Keratinocyte (primary cell): ENCODE results near the gene MED27. TPM values are rescaled to one million over a fixed set of nuclear protein-coding genes. Genes with fewer than 3 reads are reported as not detected.

Source experiments
- DNase-seq: peaks from one replicate; pipeline ENCODE4 v3.0.0-alpha.2; 2011; ENCODE audit warnings: low read depth, missing footprints, low spot score
- FAIRE-seq: peaks from 2 replicates; lab custom pipeline; 2011; peaks lifted over from hg19 to GRCh38; lab: Jason Lieb, UNC
- H2AFZ ChIP-seq: 2 replicates; pipeline ENCODE4 v1.6.0; 2012; ENCODE audit warnings: low read length, control low read depth, inconsistent platforms; ENCODE audit not compliant: control insufficient read depth
- H3K27ac ChIP-seq: 2 replicates; pipeline ENCODE4 v1.5.1; 2011; ENCODE audit warnings: low read length; ENCODE audit not compliant: control insufficient read depth, insufficient read depth
- H3K27me3 ChIP-seq: 3 replicates; pipeline ENCODE4 v1.6.0; 2011; ENCODE audit warnings: low read length; ENCODE audit not compliant: control insufficient read depth, insufficient read depth; ENCODE audit errors: extremely low read depth
- H3K36me3 ChIP-seq, 2 experiments: 2 replicates in 1 of 2; 3 replicates in 1 of 2; pipeline ENCODE4 v1.5.1; 2011; ENCODE audit warnings: low read length in 2 of 2, mild to moderate bottlenecking in 1 of 2; ENCODE audit not compliant: control insufficient read depth in 2 of 2, insufficient read depth in 2 of 2; ENCODE audit errors: extremely low read depth in 1 of 2
- H3K4me1 ChIP-seq: 3 replicates; pipeline ENCODE4 v1.5.1; 2011; ENCODE audit warnings: low read length; ENCODE audit not compliant: control insufficient read depth, insufficient read depth; ENCODE audit errors: extremely low read depth
- H3K4me2 ChIP-seq: 3 replicates; pipeline ENCODE4 v1.6.0; 2011; ENCODE audit warnings: low read depth, low read length; ENCODE audit not compliant: control insufficient read depth, insufficient read depth; ENCODE audit errors: extremely low read depth
- H3K4me3 ChIP-seq, 3 experiments: fragments of 200-600 bp in 1 of 3; sonication (generic) in 1 of 3; 2 replicates in 2 of 3; 3 replicates in 1 of 3; pipeline ENCODE4 v1.5.1; 2011 to 2016; ENCODE audit warnings: low read length in 3 of 3, mild to moderate bottlenecking in 3 of 3, control low read depth in 2 of 3, inconsistent platforms in 1 of 3, low read depth in 1 of 3, mixed read lengths in 1 of 3, mixed run types in 1 of 3, moderate library complexity in 1 of 3; ENCODE audit not compliant: control insufficient read depth in 2 of 3, insufficient read depth in 2 of 3; ENCODE audit errors: extremely low read depth in 1 of 3
- H3K79me2 ChIP-seq: 2 replicates; pipeline ENCODE4 v1.6.0; 2012; ENCODE audit warnings: low read length; ENCODE audit not compliant: control insufficient read depth, insufficient read depth
- H3K9ac ChIP-seq: 3 replicates; pipeline ENCODE4 v1.6.0; 2011; ENCODE audit warnings: low read length; ENCODE audit not compliant: control insufficient read depth, insufficient read depth; ENCODE audit errors: extremely low read depth
- H3K9me1 ChIP-seq: 3 replicates; pipeline ENCODE4 v1.6.0; 2011; ENCODE audit warnings: low read length; ENCODE audit not compliant: control insufficient read depth, insufficient read depth; ENCODE audit errors: extremely low read depth
- H3K9me3 ChIP-seq: 2 replicates; pipeline ENCODE4 v1.5.1; 2012; ENCODE audit warnings: low read depth, low read length; ENCODE audit not compliant: control insufficient read depth
- H4K20me1 ChIP-seq: 3 replicates; pipeline ENCODE4 v1.6.0; 2011; ENCODE audit warnings: low read length; ENCODE audit not compliant: control insufficient read depth, insufficient read depth; ENCODE audit errors: extremely low read depth
- EZH2 ChIP-seq: IDR thresholded peaks from one replicate; pipeline ENCODE4 v1.6.1; 2012; ENCODE audit warnings: inconsistent platforms, mild to moderate bottlenecking, low read length, moderate library complexity
- dilution Hi-C: fragments of 300-500 bp; cut with MboI; formaldehyde crosslinking; loops from one replicate; pipeline ENCODE4 v1.7.0; 2020; ENCODE audit warnings: low sequenced_read_pairs; ENCODE audit not compliant: extremely low pct_ligation_motif_present
- polyA plus RNA-seq, 5 experiments: library from polyadenylated mRNA; depleted of rRNA in 3 of 5; stranded (reverse) in 3 of 5; stranded (forward) in 1 of 5; unstranded in 1 of 5; fragments of >200 nt; gene quantifications; 1 replicate in 1 of 5; 2 replicates in 3 of 5; 3 replicates in 1 of 5; pipeline versions ENCODE4 v1.2.1 to v1.2.3, GENCODE V29; 2011 to 2012; ENCODE audit warnings: missing spikeins in 2 of 5, low read depth in 1 of 5, low replicate concordance in 1 of 5
- TF ChIP-seq, protein P1 (sequence below), 3 experiments: IDR thresholded peaks in 1 of 3; conservative IDR thresholded peaks in 1 of 3; optimal IDR thresholded peaks in 1 of 3; 2 replicates in 2 of 3; 3 replicates in 1 of 3; pipeline versions ENCODE3 to v1.5.1; 2011; ENCODE audit warnings: low read length in 3 of 3, mild to moderate bottlenecking in 3 of 3, moderate library complexity in 2 of 3, control low read depth in 1 of 3, inconsistent platforms in 1 of 3; ENCODE audit not compliant: insufficient read depth in 2 of 3; ENCODE audit errors: extremely low read depth in 1 of 3

MED27 gene
- polyA plus RNA-seq, 1 donor (not counting 4 experiments of a cell fraction or from before 2014, with no cell fraction given): 39.0 TPM

DNA sequence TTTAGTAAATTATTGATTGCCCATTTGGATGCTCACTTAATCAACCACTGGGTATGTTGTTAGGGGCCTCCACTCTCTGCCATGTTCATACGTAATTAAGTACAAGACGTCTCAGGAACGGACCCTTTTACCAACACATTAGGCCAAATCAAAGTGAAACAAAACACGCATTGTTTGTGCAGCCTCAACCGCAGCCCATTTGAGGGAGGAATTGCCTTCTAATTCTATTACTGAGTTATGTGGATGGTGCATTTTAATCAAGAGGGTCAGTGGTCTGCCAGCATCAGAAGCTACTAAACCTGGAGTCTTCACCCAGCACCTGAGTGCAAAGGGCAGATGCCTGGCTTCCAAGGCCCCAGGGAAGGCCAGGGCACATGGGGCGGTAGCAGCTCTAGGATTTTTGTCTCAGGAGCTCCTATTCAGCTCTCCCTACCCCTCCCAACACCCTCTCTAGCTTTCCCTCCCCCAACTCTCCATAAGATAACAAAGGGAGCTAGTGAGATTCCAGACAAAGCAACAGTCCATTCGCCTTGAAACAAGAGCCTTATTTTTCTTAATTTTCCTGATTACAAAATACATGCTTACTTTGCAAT lies 7.9 kb upstream of the MED27 start:
- no peak overlapping the region for H2AFZ ChIP-seq
- H3K4me1 ChIP-seq: no peaks in the 10 kb centered on the region
- no peaks in the 10 kb centered on the region for H3K36me3 ChIP-seq
- no peak overlapping the region for H3K9ac ChIP-seq
- no peaks in the 10 kb centered on the region for H3K9me3 ChIP-seq
- no peaks in the 10 kb centered on the region for H3K27me3 ChIP-seq
- TF ChIP-seq EZH2: no peak
- TF ChIP-seq, protein P1, sequence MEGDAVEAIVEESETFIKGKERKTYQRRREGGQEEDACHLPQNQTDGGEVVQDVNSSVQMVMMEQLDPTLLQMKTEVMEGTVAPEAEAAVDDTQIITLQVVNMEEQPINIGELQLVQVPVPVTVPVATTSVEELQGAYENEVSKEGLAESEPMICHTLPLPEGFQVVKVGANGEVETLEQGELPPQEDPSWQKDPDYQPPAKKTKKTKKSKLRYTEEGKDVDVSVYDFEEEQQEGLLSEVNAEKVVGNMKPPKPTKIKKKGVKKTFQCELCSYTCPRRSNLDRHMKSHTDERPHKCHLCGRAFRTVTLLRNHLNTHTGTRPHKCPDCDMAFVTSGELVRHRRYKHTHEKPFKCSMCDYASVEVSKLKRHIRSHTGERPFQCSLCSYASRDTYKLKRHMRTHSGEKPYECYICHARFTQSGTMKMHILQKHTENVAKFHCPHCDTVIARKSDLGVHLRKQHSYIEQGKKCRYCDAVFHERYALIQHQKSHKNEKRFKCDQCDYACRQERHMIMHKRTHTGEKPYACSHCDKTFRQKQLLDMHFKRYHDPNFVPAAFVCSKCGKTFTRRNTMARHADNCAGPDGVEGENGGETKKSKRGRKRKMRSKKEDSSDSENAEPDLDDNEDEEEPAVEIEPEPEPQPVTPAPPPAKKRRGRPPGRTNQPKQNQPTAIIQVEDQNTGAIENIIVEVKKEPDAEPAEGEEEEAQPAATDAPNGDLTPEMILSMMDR (optimal IDR thresholded peaks at IDR 0.05 in 1 of 3, IDR thresholded peaks at IDR 0.05 in 1 of 3, conservative IDR thresholded peaks at IDR 0.05 in 1 of 3; ENCODE audit: extremely low read depth in 1 of 3, insufficient read depth in 2 of 3, low read length in 3 of 3): no peak
- H3K79me2 ChIP-seq: no peaks in the 10 kb centered on the region
- dilution Hi-C loops: no loop called here
- FAIRE-seq: no peak
- no peaks in the 10 kb centered on the region for H4K20me1 ChIP-seq
- no peak overlapping the region for H3K4me2 ChIP-seq
- H3K27ac ChIP-seq: no peak overlapping the region
- no peak overlapping the region for H3K4me3 ChIP-seq
- H3K9me1 ChIP-seq: no peaks in the 10 kb centered on the region
- DNase-seq: no peak

DNA sequence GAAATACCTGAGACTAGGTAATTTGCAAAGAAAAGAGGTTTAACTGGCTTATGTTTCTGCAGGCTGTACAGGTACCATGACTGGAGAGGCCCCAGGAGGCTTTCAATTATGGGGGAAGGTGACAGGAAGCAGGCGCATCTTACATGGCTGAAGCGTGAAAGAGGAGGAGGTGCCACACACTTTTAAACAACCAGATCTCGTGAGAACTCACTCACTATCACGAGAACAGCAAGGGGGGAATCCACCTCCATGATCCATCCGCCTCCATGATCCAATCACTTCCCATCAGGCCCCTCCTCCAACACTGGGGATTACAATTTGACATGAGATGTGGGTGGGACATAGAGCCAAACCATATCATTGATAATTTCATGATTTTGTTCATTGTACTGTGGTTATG lies 2.5 kb upstream of the MED27 start:
- no peaks in the 10 kb centered on the region for H3K27me3 ChIP-seq
- H3K79me2 ChIP-seq: peaks cover 23% of the 10 kb centered on the region
- H3K9me1 ChIP-seq: no peaks in the 10 kb centered on the region
- H3K4me1 ChIP-seq: peaks cover 23% of the 10 kb centered on the region
- H3K4me2 ChIP-seq: no peak overlapping the region
- FAIRE-seq (no peak), DNase-seq (no peak)
- dilution Hi-C loops: no loop called here
- TF ChIP-seq, protein P1 (optimal IDR thresholded peaks at IDR 0.05 in 1 of 3, IDR thresholded peaks at IDR 0.05 in 1 of 3, conservative IDR thresholded peaks at IDR 0.05 in 1 of 3; ENCODE audit: extremely low read depth in 1 of 3, insufficient read depth in 2 of 3, low read length in 3 of 3): no peak
- TF ChIP-seq EZH2: no peak
- H3K27ac ChIP-seq: no peak overlapping the region
- no peak overlapping the region for H3K9ac ChIP-seq
- H3K4me3 ChIP-seq: no peak overlapping the region
- H3K36me3 ChIP-seq: no peaks in the 10 kb centered on the region
- H3K9me3 ChIP-seq: no peaks in the 10 kb centered on the region
- no peaks in the 10 kb centered on the region for H4K20me1 ChIP-seq
- H2AFZ ChIP-seq: no peak overlapping the region
